CD4-positive, alpha-beta T cell treated with Interleukin-17A for 1 hour (primary cell): ENCODE results near the gene MRPL42.

Source experiments
- DNase-seq: peaks from one replicate; pipeline ENCODE4 v3.0.0-alpha.2; 2020

Gene MRPL42

GRCh38 chr12:93500667-93501066, 33.4 kb downstream of the MRPL42 start:
- no peak for DNase-seq

GRCh38 chr12:93502802-93503623, 35.7 kb downstream of the MRPL42 start:
- DNase-seq, result peak; percentile 77

- no peak for DNase-seq
Observed at GRCh38 chr12:93507165-93507564, 39.9 kb downstream of the MRPL42 start.

GRCh38 chr12:93509506-93509905, 42.2 kb downstream of the MRPL42 start:
- DNase-seq, result no peak

- no peak for DNase-seq
Observed at GRCh38 chr12:93514853-93515252, 47.5 kb downstream of the MRPL42 start.

- no peak for DNase-seq
Observed at GRCh38 chr12:93518725-93519124, 51.4 kb downstream of the MRPL42 start.

GRCh38 chr12:93519859-93520258, 52.5 kb downstream of the MRPL42 start:
- DNase-seq, result no peak

- no peak for DNase-seq
Observed at GRCh38 chr12:93520454-93520853, 53.1 kb downstream of the MRPL42 start.

- no peak for DNase-seq
Observed at GRCh38 chr12:93521225-93522080, 54.1 kb downstream of the MRPL42 start.

GRCh38 chr12:93524386-93525133, 57.2 kb downstream of the MRPL42 start:
- DNase-seq, result no peak

- DNase-seq, result no peak
Observed at GRCh38 chr12:93526786-93527428, 59.6 kb downstream of the MRPL42 start.

GRCh38 chr12:93530358-93530757, 63.0 kb downstream of the MRPL42 start:
- no peak for DNase-seq

GRCh38 chr12:93533310-93533709, 66.0 kb downstream of the MRPL42 start:
- no peak for DNase-seq

- DNase-seq, result no peak
Observed at GRCh38 chr12:93536111-93536765, 68.9 kb downstream of the MRPL42 start.

GRCh38 chr12:93536766-93537488, 69.6 kb downstream of the MRPL42 start:
- no peak for DNase-seq

GRCh38 chr12:93537769-93538168, 70.5 kb downstream of the MRPL42 start:
- no peak for DNase-seq

GRCh38 chr12:93539821-93540220, 72.5 kb downstream of the MRPL42 start:
- no peak for DNase-seq

GRCh38 chr12:93540466-93540865, 73.2 kb downstream of the MRPL42 start:
- no peak for DNase-seq

GRCh38 chr12:93541578-93542225, 74.4 kb downstream of the MRPL42 start:
- no peak for DNase-seq

- DNase-seq, result no peak
Observed at GRCh38 chr12:93547778-93548177, 80.5 kb downstream of the MRPL42 start.

- DNase-seq, result no peak
Observed at GRCh38 chr12:93549174-93549573, 81.9 kb downstream of the MRPL42 start.
